WTC11 (cell line): Measurements from ENCODE around the gene SCAMP3. TPM values are rescaled to one million over a fixed set of nuclear protein-coding genes. Genes with fewer than 3 reads are reported as not detected.

Experiments
- ATAC-seq: fragments of 200-7000 bp; cut with Tn5 transposase; 2 replicates; pipeline ENCODE4 v1.10.0; 2021; ENCODE audit warnings: mild to moderate bottlenecking, moderate library complexity
- CTCF ChIA-PET: fragments of 300-600 bp; sonication (Branson Sonifier 250); formaldehyde crosslinking; loops from one replicate; lab custom pipeline; 2021; ENCODE audit warnings: antibody characterized with exemption; lab: Charles Lee
- POLR2A ChIA-PET: fragments of 350-600 bp; sonication (Branson Sonifier 250); formaldehyde crosslinking; loops from one replicate; lab custom pipeline; 2021; ENCODE audit warnings: antibody characterized with exemption; lab: Charles Lee
- DNase-seq: peaks from one replicate; pipeline ENCODE4 v3.0.0; 2021; ENCODE audit warnings: low spot score
- H3K27ac Mint-ChIP-seq: 2 replicates; pipeline ENCODE4 v1.8.0; 2021; ENCODE audit warnings: mixed read lengths
- H3K27me3 Mint-ChIP-seq: 2 replicates; pipeline ENCODE4 v1.8.0; 2021; ENCODE audit warnings: low read depth, mild to moderate bottlenecking, moderate library complexity, mixed read lengths
- H3K36me3 Mint-ChIP-seq: 2 replicates; pipeline ENCODE4 v1.8.0; 2021; ENCODE audit warnings: mixed read lengths
- H3K4me1 Mint-ChIP-seq: 2 replicates; pipeline ENCODE4 v1.8.0; 2022; ENCODE audit warnings: mixed read lengths
- H3K4me3 Mint-ChIP-seq: 2 replicates; pipeline ENCODE4 v1.8.0; 2021; ENCODE audit warnings: mild to moderate bottlenecking, moderate library complexity, mixed read lengths
- H3K9me3 Mint-ChIP-seq: 2 replicates; pipeline ENCODE4 v1.8.0; 2021; ENCODE audit warnings: mixed read lengths
- CREB1 ChIP-seq: sonication (generic); formaldehyde crosslinking; IDR thresholded peaks from 2 replicates; pipeline ENCODE4 v1.8.0; 2023; ENCODE audit warnings: mild to moderate bottlenecking, missing genetic modification reagents
- ERG ChIP-seq: fragments of 250-450 bp; sonication (Bioruptor Pico); IDR thresholded peaks from 2 replicates; pipeline ENCODE4 v1.8.0; 2021; ENCODE audit warnings: mild to moderate bottlenecking
- FOXK1 ChIP-seq: sonication (generic); formaldehyde crosslinking; IDR thresholded peaks from 2 replicates; pipeline ENCODE4 v1.8.0; 2022; ENCODE audit warnings: mild to moderate bottlenecking, moderate library complexity, missing genetic modification reagents
- KAT7 ChIP-seq: sonication (generic); formaldehyde crosslinking; IDR thresholded peaks from 2 replicates; pipeline ENCODE4 v1.8.1; 2023; ENCODE audit warnings: missing genetic modification reagents, mild to moderate bottlenecking, borderline replicate concordance
- MXD4 ChIP-seq: fragments of 250-450 bp; sonication (Bioruptor Pico); IDR thresholded peaks from 2 replicates; pipeline ENCODE4 v1.8.0; 2021; ENCODE audit warnings: mild to moderate bottlenecking, moderate library complexity, borderline replicate concordance
- NFE2L1 ChIP-seq: sonication (generic); formaldehyde crosslinking; IDR thresholded peaks from 2 replicates; pipeline ENCODE4 v1.8.1; 2023; ENCODE audit warnings: missing genetic modification reagents
- NR2C2 ChIP-seq: sonication (generic); formaldehyde crosslinking; IDR thresholded peaks from 2 replicates; pipeline ENCODE4 v1.8.0; 2022; ENCODE audit warnings: mild to moderate bottlenecking, missing genetic modification reagents
- PRRX2 ChIP-seq: fragments of 250-450 bp; sonication (Bioruptor Pico); IDR thresholded peaks from 2 replicates; pipeline ENCODE4 v1.8.0; 2021; ENCODE audit warnings: mild to moderate bottlenecking
- TCF7 ChIP-seq: sonication (generic); formaldehyde crosslinking; IDR thresholded peaks from 2 replicates; pipeline ENCODE4 v1.8.0; 2022; ENCODE audit warnings: mild to moderate bottlenecking, low read depth, missing genetic modification reagents, moderate library complexity
- TEAD4 ChIP-seq: sonication (generic); formaldehyde crosslinking; IDR thresholded peaks from 2 replicates; pipeline ENCODE4 v1.8.0; 2022; ENCODE audit warnings: mild to moderate bottlenecking, missing genetic modification reagents
- ZNF121 ChIP-seq: sonication (generic); formaldehyde crosslinking; IDR thresholded peaks from 2 replicates; pipeline ENCODE4 v1.8.0; 2023; ENCODE audit warnings: missing genetic modification reagents
- ZNF425 ChIP-seq: fragments of 250-450 bp; sonication (Bioruptor Pico); conservative IDR thresholded peaks from 2 replicates; pipeline ENCODE4 v1.9.0; 2021; ENCODE audit warnings: mild to moderate bottlenecking
- total RNA-seq: library from RNA; stranded (reverse); gene quantifications from 3 replicates; pipeline ENCODE4 v1.2.3, GENCODE V29; 2021
- TF ChIP-seq, protein P1 (sequence below): sonication (generic); formaldehyde crosslinking; IDR thresholded peaks from 2 replicates; pipeline ENCODE4 v1.8.1; 2022; ENCODE audit warnings: low read depth, missing genetic modification reagents, borderline replicate concordance
- TF ChIP-seq, protein P2 (sequence below): sonication (generic); formaldehyde crosslinking; IDR thresholded peaks from 2 replicates; pipeline ENCODE4 v1.8.1; 2022; ENCODE audit warnings: mild to moderate bottlenecking, moderate library complexity, missing genetic modification reagents
- TF ChIP-seq, protein P3 (sequence below): sonication (generic); formaldehyde crosslinking; IDR thresholded peaks from 2 replicates; pipeline ENCODE4 v1.8.1; 2023; ENCODE audit warnings: mild to moderate bottlenecking, missing genetic modification reagents, moderate library complexity

Gene SCAMP3
- total RNA-seq, 1 experiment from 2014 or later: 58.8 TPM

DNA sequence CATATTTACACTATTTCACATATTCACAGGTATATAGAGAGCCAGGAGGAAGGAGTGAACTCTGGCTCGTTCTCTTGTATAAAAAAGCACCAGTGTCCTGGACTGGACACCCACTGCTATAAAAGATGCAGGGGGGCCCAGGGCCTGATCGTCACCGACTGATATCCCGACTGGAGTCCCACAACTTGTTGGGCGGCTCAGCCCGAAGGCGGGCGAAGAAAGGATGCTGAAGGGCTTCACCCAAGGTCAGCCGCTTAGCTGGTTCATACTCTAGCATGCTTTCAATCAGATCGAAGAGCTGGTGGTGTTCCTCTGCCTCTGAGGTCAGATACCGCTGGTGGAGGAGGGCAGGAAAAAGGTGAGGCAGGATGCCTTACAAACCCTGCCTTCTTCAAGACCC is 907 bp upstream of the SCAMP3 start (continued):
- no peak for TF ChIP-seq CREB1
- TF ChIP-seq, all 79 proteins: peak for 0

DNA sequence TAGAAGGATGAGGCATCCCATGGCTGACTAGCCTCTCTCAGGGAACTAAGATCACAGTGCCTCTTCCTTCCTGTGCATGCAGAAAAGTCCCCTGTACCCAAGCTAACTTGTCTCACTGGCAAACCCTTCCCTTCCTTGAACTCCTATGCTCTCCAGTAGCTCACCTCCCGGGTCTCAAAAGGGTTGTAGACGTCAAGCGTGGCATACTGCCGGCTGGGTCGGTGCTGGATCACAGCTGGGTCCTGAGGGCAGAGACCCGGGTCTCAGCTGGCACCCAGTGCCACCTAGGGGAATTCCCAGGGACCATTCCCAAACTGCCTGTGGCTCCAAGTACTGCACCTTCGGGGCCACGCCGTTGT is 688 bp downstream of the SCAMP3 start:
- peak overlapping the region; percentile 97 for H3K27ac Mint-ChIP-seq
- H3K36me3 Mint-ChIP-seq: peaks cover 56% of the 10 kb centered on the region
- ChIA-PET CTCF (interaction anchor here (1.0 to 6.1 kb wide), 7 partner anchors 10 to 95 kb away, joined by 3 to 130 read pairs (median 4); partner anchors contain the start of gene HCN3), POLR2A (interaction anchor here (0.6 to 1.8 kb wide), 7 partner anchors 11 to 88 kb away, joined by 3 to 11 read pairs (median 3); partner anchors contain the start of genes CLK2, HCN3 and KRTCAP2)
- peaks cover 14% of the 10 kb centered on the region for H3K4me1 Mint-ChIP-seq
- TF ChIP-seq TCF7 (CRISPR knock-in tag) (no peak), PRRX2 (CRISPR knock-in tag) (peak; percentile 73; the same call in 1 of the 2 replicates)
- H3K27me3 Mint-ChIP-seq: no peaks in the 10 kb centered on the region
- H3K4me3 Mint-ChIP-seq: peak overlapping the region; percentile 96
- ATAC-seq: no peak
- no peak for DNase-seq
- no peaks in the 10 kb centered on the region for H3K9me3 Mint-ChIP-seq

DNA sequence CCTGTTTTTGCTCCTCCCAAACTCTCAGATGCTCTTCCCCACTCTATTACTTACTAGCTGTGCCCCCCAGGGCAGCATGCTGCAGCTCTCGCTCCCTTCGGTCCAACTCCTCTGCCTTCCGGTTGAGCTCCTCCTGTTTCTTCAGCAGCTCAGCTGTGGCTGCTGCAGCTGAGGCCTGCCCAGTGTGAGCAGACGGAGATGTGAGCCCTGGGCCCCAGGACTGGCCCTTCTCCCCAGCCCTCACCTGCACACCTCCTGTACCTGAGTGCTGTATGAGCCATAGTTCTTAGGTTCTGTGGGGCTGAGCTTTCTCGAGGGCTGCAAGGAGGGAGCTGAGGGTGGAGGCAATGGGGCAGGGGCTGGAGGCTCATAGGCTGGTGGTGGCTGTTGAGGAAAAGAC is 1.9 kb downstream of the SCAMP3 start:
- no peaks in the 10 kb centered on the region for H3K9me3 Mint-ChIP-seq
- 0 out of 2 replicates have a peak overlapping the region, but pooled peaks have one; percentile 96 for H3K4me3 Mint-ChIP-seq
- H3K27ac Mint-ChIP-seq: no peak overlapping the region
- peaks cover 18% of the 10 kb centered on the region for H3K4me1 Mint-ChIP-seq
- CTCF ChIA-PET: interaction anchor here (1.2 to 6.1 kb wide), 3 partner anchors 9 to 18 kb away, joined by 4 to 130 read pairs (median 11); partner anchors contain the start of gene HCN3
- H3K36me3 Mint-ChIP-seq: peaks cover 46% of the 10 kb centered on the region
- POLR2A ChIA-PET: interaction anchor here (0.8 to 1.0 kb wide), 2 partner anchors 8 to 13 kb away, joined by 3 read pairs; partner anchors contain the start of gene CLK2
- no peak for ATAC-seq
- TF ChIP-seq, protein P1, sequence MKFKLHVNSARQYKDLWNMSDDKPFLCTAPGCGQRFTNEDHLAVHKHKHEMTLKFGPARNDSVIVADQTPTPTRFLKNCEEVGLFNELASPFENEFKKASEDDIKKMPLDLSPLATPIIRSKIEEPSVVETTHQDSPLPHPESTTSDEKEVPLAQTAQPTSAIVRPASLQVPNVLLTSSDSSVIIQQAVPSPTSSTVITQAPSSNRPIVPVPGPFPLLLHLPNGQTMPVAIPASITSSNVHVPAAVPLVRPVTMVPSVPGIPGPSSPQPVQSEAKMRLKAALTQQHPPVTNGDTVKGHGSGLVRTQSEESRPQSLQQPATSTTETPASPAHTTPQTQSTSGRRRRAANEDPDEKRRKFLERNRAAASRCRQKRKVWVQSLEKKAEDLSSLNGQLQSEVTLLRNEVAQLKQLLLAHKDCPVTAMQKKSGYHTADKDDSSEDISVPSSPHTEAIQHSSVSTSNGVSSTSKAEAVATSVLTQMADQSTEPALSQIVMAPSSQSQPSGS (CRISPR knock-in tag): no peak
- TF ChIP-seq KAT7 (no peak), MXD4 (CRISPR knock-in tag) (no peak), NFE2L1 (CRISPR knock-in tag) (no peak), ERG (CRISPR knock-in tag) (no peak)
- TF ChIP-seq, protein P2, sequence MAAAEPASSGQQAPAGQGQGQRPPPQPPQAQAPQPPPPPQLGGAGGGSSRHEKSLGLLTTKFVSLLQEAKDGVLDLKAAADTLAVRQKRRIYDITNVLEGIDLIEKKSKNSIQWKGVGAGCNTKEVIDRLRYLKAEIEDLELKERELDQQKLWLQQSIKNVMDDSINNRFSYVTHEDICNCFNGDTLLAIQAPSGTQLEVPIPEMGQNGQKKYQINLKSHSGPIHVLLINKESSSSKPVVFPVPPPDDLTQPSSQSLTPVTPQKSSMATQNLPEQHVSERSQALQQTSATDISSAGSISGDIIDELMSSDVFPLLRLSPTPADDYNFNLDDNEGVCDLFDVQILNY (CRISPR knock-in tag): no peak
- TF ChIP-seq, all 79 proteins: peak for 0
- no peaks in the 10 kb centered on the region for H3K27me3 Mint-ChIP-seq
- DNase-seq: no peak

GRCh38 chr1:155256058-155256852 is 5.9 kb downstream of the SCAMP3 start:
- TF ChIP-seq, protein P3, sequence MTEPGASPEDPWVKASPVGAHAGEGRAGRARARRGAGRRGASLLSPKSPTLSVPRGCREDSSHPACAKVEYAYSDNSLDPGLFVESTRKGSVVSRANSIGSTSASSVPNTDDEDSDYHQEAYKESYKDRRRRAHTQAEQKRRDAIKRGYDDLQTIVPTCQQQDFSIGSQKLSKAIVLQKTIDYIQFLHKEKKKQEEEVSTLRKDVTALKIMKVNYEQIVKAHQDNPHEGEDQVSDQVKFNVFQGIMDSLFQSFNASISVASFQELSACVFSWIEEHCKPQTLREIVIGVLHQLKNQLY (CRISPR knock-in tag): no peak
- TF ChIP-seq FOXK1 (CRISPR knock-in tag) (no peak), NR2C2 (CRISPR knock-in tag) (no peak), ZNF425 (CRISPR knock-in tag) (no peak), ZNF121 (CRISPR knock-in tag) (no peak), TEAD4 (peak; percentile 25; the same call in 1 of the 2 replicates)
- Mint-ChIP-seq H3K4me3 (peak overlapping the region; percentile 80), H3K4me1 (peaks cover 21% of the 10 kb centered on the region), H3K27me3 (no peaks in the 10 kb centered on the region), H3K36me3 (peaks cover 22% of the 10 kb centered on the region), H3K27ac (peak overlapping the region; percentile 76), H3K9me3 (no peaks in the 10 kb centered on the region)
- POLR2A ChIA-PET: no interaction called here
- ATAC-seq: no peak
- DNase-seq: no peak
- CTCF ChIA-PET: interaction anchor here (0.6 to 1.8 kb wide), 7 partner anchors 17 to 83 kb away, joined by 3 to 9 read pairs (median 5); partner anchors contain the start of genes CLK2, KRTCAP2, RUSC1 and TRIM46
